IMR-90 (cell line): ENCODE data around the gene APH1A. TPM values are rescaled to one million over a fixed set of nuclear protein-coding genes. Genes with fewer than 3 reads are reported as not detected.

ENCODE experiments used
- ATAC-seq: fragments of 200-7000 bp; cut with Tn5 transposase; 2 replicates; pipeline ENCODE4 v1.9.1; 2020; ENCODE audit warnings: low read depth, mild to moderate bottlenecking, moderate library complexity
- BruUV-seq: library from RNA; stranded (reverse); fragments of 400-500 nt; replicated peaks from 2 replicates; lab custom pipeline; 2021; lab: Mats Ljungman, UMichigan
- CTCF ChIA-PET: fragments of 300-600 bp; formaldehyde crosslinking; extraction: SDS; loops from one replicate; lab custom pipeline; 2021; ENCODE audit warnings: antibody characterized with exemption; lab: Yijun Ruan, JAX
- POLR2A ChIA-PET: fragments of 300-600 bp; sonication (Branson Sonifier 250); formaldehyde crosslinking; loops from one replicate; lab custom pipeline; 2022; ENCODE audit warnings: antibody characterized with exemption; ENCODE audit not compliant: unreplicated experiment; lab: Charles Lee
- DNase-seq: peaks from one replicate; pipeline ENCODE4 v3.0.0; 2013
- H2AFZ ChIP-seq: replicated peaks from 2 replicates; pipeline ENCODE3; 2013; ENCODE audit warnings: low read length, mild to moderate bottlenecking; ENCODE audit not compliant: poor library complexity
- H2AK5ac ChIP-seq: 2 replicates; pipeline ENCODE4 v1.6.1; 2013; ENCODE audit warnings: low read depth, low read length, inconsistent platforms
- H2AK9ac ChIP-seq: replicated peaks from 2 replicates; pipeline ENCODE3; 2013; ENCODE audit warnings: mild to moderate bottlenecking, low read depth, low read length, moderate library complexity; ENCODE audit not compliant: poor library complexity
- H2BK120ac ChIP-seq: 2 replicates; pipeline ENCODE4 v1.6.1; 2013; ENCODE audit warnings: low read depth, low read length, inconsistent platforms
- H2BK15ac ChIP-seq: 3 replicates; pipeline ENCODE4 v1.6.1; 2013; ENCODE audit warnings: low read depth, low read length, inconsistent platforms
- H2BK20ac ChIP-seq: 2 replicates; pipeline ENCODE4 v1.6.1; 2013; ENCODE audit warnings: low read depth, mild to moderate bottlenecking, inconsistent platforms, low read length, moderate library complexity
- H2BK5ac ChIP-seq: 2 replicates; pipeline ENCODE4 v1.6.1; 2013; ENCODE audit warnings: mild to moderate bottlenecking, low read depth, low read length, inconsistent platforms; ENCODE audit not compliant: poor library complexity, severe bottlenecking
- H3K14ac ChIP-seq: replicated peaks from 2 replicates; pipeline ENCODE4 v1.6.1; 2013; ENCODE audit warnings: low read depth, low read length, inconsistent platforms
- H3K18ac ChIP-seq: 2 replicates; pipeline ENCODE4 v1.6.1; 2013; ENCODE audit warnings: low read depth, low read length, control low read depth
- H3K23ac ChIP-seq: 2 replicates; pipeline ENCODE4 v1.6.1; 2013; ENCODE audit warnings: low read depth, low read length, inconsistent platforms
- H3K27ac ChIP-seq: 2 replicates; pipeline ENCODE4 v1.5.1; 2013; ENCODE audit warnings: mild to moderate bottlenecking, control low read depth, low read length; ENCODE audit not compliant: insufficient read depth
- H3K27me3 ChIP-seq: 2 replicates; pipeline ENCODE4 v1.6.1; 2013; ENCODE audit warnings: low read length; ENCODE audit not compliant: control insufficient read depth, insufficient read depth
- H3K36me3 ChIP-seq: 2 replicates; pipeline ENCODE4 v1.6.1; 2013; ENCODE audit warnings: low read length, mixed read lengths; ENCODE audit not compliant: control insufficient read depth, insufficient read depth
- H3K4ac ChIP-seq: 2 replicates; pipeline ENCODE4 v1.6.1; 2013; ENCODE audit warnings: low read depth, low read length, inconsistent platforms
- H3K4me1 ChIP-seq: 2 replicates; pipeline ENCODE4 v1.6.1; 2013; ENCODE audit warnings: low read length, mixed read lengths; ENCODE audit not compliant: control insufficient read depth, insufficient read depth
- H3K4me2 ChIP-seq: 2 replicates; pipeline ENCODE4 v1.6.1; 2013; ENCODE audit warnings: low read depth, mild to moderate bottlenecking, control low read depth, low read length, moderate library complexity
- H3K4me3 ChIP-seq: 2 replicates; pipeline ENCODE4 v1.5.1; 2013; ENCODE audit warnings: low read depth, mild to moderate bottlenecking, control low read depth, low read length, moderate library complexity; ENCODE audit not compliant: insufficient read depth
- H3K56ac ChIP-seq: 2 replicates; pipeline ENCODE4 v1.6.1; 2013; ENCODE audit warnings: low read length, inconsistent platforms; ENCODE audit not compliant: insufficient read depth; ENCODE audit errors: extremely low read depth
- H3K79me1 ChIP-seq, 2 experiments: 2 replicates each; pipeline ENCODE4 v1.6.1; 2013; ENCODE audit warnings: low read length in 2 of 2, inconsistent platforms in 1 of 2, low read depth in 1 of 2
- H3K9ac ChIP-seq: 2 replicates; pipeline ENCODE4 v1.6.1; 2013; ENCODE audit warnings: low read depth, low read length, control low read depth
- H3K9me1 ChIP-seq: 2 replicates; pipeline ENCODE4 v1.6.1; 2013; ENCODE audit warnings: low read length, inconsistent platforms; ENCODE audit not compliant: insufficient read depth
- H3K9me3 ChIP-seq: 2 replicates; pipeline ENCODE4 v1.6.1; 2013; ENCODE audit warnings: low read length; ENCODE audit not compliant: control insufficient read depth, insufficient read depth
- H4K20me1 ChIP-seq: 2 replicates; pipeline ENCODE4 v1.6.1; 2013; ENCODE audit warnings: low read length, inconsistent platforms; ENCODE audit not compliant: insufficient read depth
- H4K5ac ChIP-seq: 2 replicates; pipeline ENCODE4 v1.6.1; 2013; ENCODE audit warnings: mild to moderate bottlenecking, low read depth, low read length, control low read depth
- H4K8ac ChIP-seq, 2 experiments: 2 replicates each; pipeline ENCODE4 v1.6.1; 2013; ENCODE audit warnings: low read depth in 2 of 2, low read length in 2 of 2, control low read depth in 1 of 2, inconsistent platforms in 1 of 2
- H4K91ac ChIP-seq: 2 replicates; pipeline ENCODE4 v1.6.1; 2013; ENCODE audit warnings: low read depth, low read length, inconsistent platforms; ENCODE audit not compliant: insufficient read depth
- BHLHE40 ChIP-seq: fragments of 150-350 bp; IDR thresholded peaks from 2 replicates; pipeline ENCODE4 v1.6.1; 2016; ENCODE audit warnings: mild to moderate bottlenecking, low read depth, low read length
- CEBPB ChIP-seq: IDR thresholded peaks from 2 replicates; pipeline ENCODE4 v1.6.1; 2012; ENCODE audit warnings: low read depth, low read length, improper control_type of control experiment
- CHD1 ChIP-seq: IDR thresholded peaks from 2 replicates; pipeline ENCODE4 v1.6.1; 2012; ENCODE audit warnings: low read depth, low read length, improper control_type of control experiment
- ELK1 ChIP-seq: fragments of 150-350 bp; IDR thresholded peaks from 2 replicates; pipeline ENCODE4 v1.6.1; 2016; ENCODE audit warnings: low read depth, mild to moderate bottlenecking, low read length, moderate library complexity, borderline replicate concordance
- MAFK ChIP-seq: IDR thresholded peaks from 2 replicates; pipeline ENCODE4 v1.6.1; 2012; ENCODE audit warnings: low read depth, low read length, improper control_type of control experiment
- MAZ ChIP-seq: IDR thresholded peaks from 2 replicates; pipeline ENCODE4 v1.6.1; 2012; ENCODE audit warnings: low read depth, mild to moderate bottlenecking, low read length, improper control_type of control experiment, moderate library complexity, borderline replicate concordance
- NFE2L2 ChIP-seq: fragments of 150-350 bp; IDR thresholded peaks from 2 replicates; pipeline ENCODE4 v1.6.1; 2016; ENCODE audit warnings: low read depth, mild to moderate bottlenecking, low read length
- POLR2A ChIP-seq: IDR thresholded peaks from 2 replicates; pipeline ENCODE4 v1.6.1; 2012; ENCODE audit warnings: mild to moderate bottlenecking, low read depth, low read length
- RCOR1 ChIP-seq: IDR thresholded peaks from 2 replicates; pipeline ENCODE4 v1.6.1; 2012; ENCODE audit warnings: mild to moderate bottlenecking, low read length, improper control_type of control experiment; ENCODE audit not compliant: insufficient replicate concordance
- RFX5 ChIP-seq: IDR thresholded peaks from 2 replicates; pipeline ENCODE4 v1.8.0; 2012; ENCODE audit warnings: low read depth, mild to moderate bottlenecking, low read length, moderate library complexity
- SMC3 ChIP-seq: fragments of 150-350 bp; IDR thresholded peaks from 2 replicates; pipeline ENCODE4 v1.6.1; 2016; ENCODE audit warnings: low read depth, mild to moderate bottlenecking, antibody characterized with exemption, low read length, moderate library complexity
- WGBS, 2 experiments: methylation state at CpG; one replicate each; pipeline versions ENCODE4 v1.1.5 to v1.1.7; 2013; ENCODE audit warnings: missing lambda C conversion rate in 2 of 2; ENCODE audit not compliant: insufficient read length in 1 of 2; ENCODE audit errors: extremely low coverage in 2 of 2; 5-methylcytosine and 5-hydroxymethylcytosine counted together
- dilution Hi-C: fragments of 300-500 bp; cut with HindIII; formaldehyde crosslinking; loops from one replicate; pipeline ENCODE4 v1.14.3; 2018; ENCODE audit warnings: low sequenced_read_pairs; ENCODE audit not compliant: unreplicated experiment
- in situ Hi-C: fragments of 300-500 bp; cut with MboI; formaldehyde crosslinking; loops from 3 replicates; pipeline ENCODE4 v1.14.3; 2019; ENCODE audit warnings: low sequenced_read_pairs, inconsistent platforms, mixed read lengths
- intact Hi-C: fragments of 100-400 bp; cut with micrococcal nuclease; formaldehyde crosslinking; loops from 2 replicates; pipeline ENCODE4 v1.10.0; 2022
- polyA plus RNA-seq, 3 experiments: library from polyadenylated mRNA; depleted of rRNA; stranded (reverse); fragments of >200 nt; gene quantifications; 2 replicates each; pipeline ENCODE4 v1.2.3, GENCODE V29; 2012; ENCODE audit warnings: low replicate concordance in 1 of 3
- total RNA-seq: library from RNA; depleted of rRNA; stranded (reverse); fragments of >200 nt; gene quantifications from 2 replicates; pipeline ENCODE4 v1.2.3, GENCODE V29; 2012

APH1A gene
- total and polyA plus RNA-seq, 2 of the 4 experiments (the other 2 are of a cell fraction): 62.0 to 94.2 TPM

DNA sequence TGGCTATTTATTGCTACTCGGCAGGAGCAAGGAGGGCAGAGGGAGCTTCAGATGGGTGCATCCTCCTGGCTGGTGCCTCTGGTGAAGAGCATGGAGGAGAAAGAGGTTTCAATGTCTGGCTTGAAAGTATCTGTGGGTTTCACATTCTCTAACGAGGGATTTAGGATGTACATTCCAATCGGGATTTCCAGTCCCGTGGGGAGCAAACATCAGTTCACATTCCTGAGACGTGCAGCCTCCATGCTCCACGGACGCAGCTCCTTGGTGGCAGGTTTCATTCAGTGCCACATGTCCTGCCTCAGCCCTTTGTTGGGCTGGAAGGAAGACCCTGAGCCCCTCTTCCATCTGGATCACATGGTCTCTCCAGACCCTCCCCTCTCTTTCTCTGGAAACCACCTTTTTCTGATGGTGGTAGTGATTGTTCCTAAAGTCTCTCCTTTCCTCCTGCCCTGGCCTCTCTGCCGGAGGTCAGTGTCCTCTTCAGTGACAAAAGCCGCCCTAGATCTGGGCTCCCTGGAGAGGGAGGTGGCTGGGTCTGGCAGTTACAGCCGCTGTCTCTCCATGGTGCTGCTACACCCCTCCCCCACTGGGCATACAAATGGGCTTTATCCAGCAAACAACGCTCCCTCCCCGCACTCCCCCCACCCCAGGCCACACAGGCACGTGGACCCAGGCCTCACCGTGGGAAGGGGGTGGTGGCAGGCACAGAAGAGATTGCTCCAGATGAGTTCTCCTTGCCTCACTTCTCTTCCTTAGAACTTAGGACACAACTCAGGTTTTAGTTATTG is 12.1 kb downstream of the APH1A start:
- H2AFZ ChIP-seq: peak overlapping the region; percentile 83
- no peaks in the 10 kb centered on the region for H4K20me1 ChIP-seq
- no TSS peak for BruUV-seq
- H3K9me3 ChIP-seq: no peaks in the 10 kb centered on the region
- H3K9ac ChIP-seq: peak overlapping the region; percentile 31; the same call in 1 of the 2 replicates
- H2BK20ac ChIP-seq: peak overlapping the region; percentile 41; the same call in 1 of the 2 replicates
- H2BK120ac ChIP-seq: peak overlapping the region; percentile 57
- CTCF ChIA-PET: interaction anchor here (0.5 to 2.2 kb wide), 11 partner anchors 12 to 314 kb away, joined by 3 to 31 read pairs (median 4); partner anchors contain the start of genes C1orf54, CIART and RPRD2
- H3K27me3 ChIP-seq: no peaks in the 10 kb centered on the region
- intact Hi-C loops (loop anchor here (1.0 to 5.0 kb wide), 2 partner anchors 25 to 306 kb away; no protein-coding TSS in a partner anchor), in situ Hi-C loops (no loop called here), dilution Hi-C loops (no loop called here)
- peak; percentile 19 for ATAC-seq
- no peaks in the 10 kb centered on the region for H3K36me3 ChIP-seq
- H2AK9ac ChIP-seq: peak overlapping the region; percentile 38
- 5% methylated on average over 4 of the region's 14 CpGs; no CpG with 5 or more reads in 1 of the 2 experiments for WGBS, 2 experiments
- H2BK5ac ChIP-seq: no peak overlapping the region
- H3K4me3 ChIP-seq: no peak overlapping the region
- H3K4me2 ChIP-seq: peak overlapping the region; percentile 64
- no peak overlapping the region for H3K27ac ChIP-seq
- no peak for TF ChIP-seq POLR2A
- no peak for TF ChIP-seq MAZ
- TF ChIP-seq BHLHE40: no peak
- no peak for TF ChIP-seq MAFK
- no peak for TF ChIP-seq CEBPB
- TF ChIP-seq RFX5: no peak
- TF ChIP-seq NFE2L2: no peak
- no peak for TF ChIP-seq RCOR1
- no peak for TF ChIP-seq ELK1
- TF ChIP-seq SMC3: no peak
- TF ChIP-seq CHD1: no peak
- peaks cover 24% of the 10 kb centered on the region for H3K4me1 ChIP-seq
- peak overlapping the region; percentile 21; the same call in 1 of the 2 replicates for H4K5ac ChIP-seq
- H4K91ac ChIP-seq: no peak overlapping the region
- H2AK5ac ChIP-seq: no peak overlapping the region
- no peak overlapping the region for H3K56ac ChIP-seq
- POLR2A ChIA-PET: interaction anchor here (1.0 to 1.2 kb wide), 2 partner anchors 16 to 260 kb away, joined by 5 to 6 read pairs; partner anchors contain the start of genes C1orf54 and FALEC
- no peak overlapping the region for H3K18ac ChIP-seq
- no peaks in the 10 kb centered on the region for H3K79me1 ChIP-seq
- peak overlapping the region; percentile 79 for H3K4ac ChIP-seq
- H3K23ac ChIP-seq: peak overlapping the region; percentile 60
- H3K14ac ChIP-seq: peak overlapping the region; percentile 72
- DNase-seq: no peak
- no peak overlapping the region; the same call in 2 of the 3 replicates for H2BK15ac ChIP-seq
- H4K8ac ChIP-seq: peak overlapping the region in 1 of 2 experiments; percentile 84; a peak in 2 of 4 replicates
- peaks cover 3% of the 10 kb centered on the region; the same call in 1 of the 2 replicates for H3K9me1 ChIP-seq
